ENCODE results near the gene TAS2R8.

TAS2R8 gene

DNA sequence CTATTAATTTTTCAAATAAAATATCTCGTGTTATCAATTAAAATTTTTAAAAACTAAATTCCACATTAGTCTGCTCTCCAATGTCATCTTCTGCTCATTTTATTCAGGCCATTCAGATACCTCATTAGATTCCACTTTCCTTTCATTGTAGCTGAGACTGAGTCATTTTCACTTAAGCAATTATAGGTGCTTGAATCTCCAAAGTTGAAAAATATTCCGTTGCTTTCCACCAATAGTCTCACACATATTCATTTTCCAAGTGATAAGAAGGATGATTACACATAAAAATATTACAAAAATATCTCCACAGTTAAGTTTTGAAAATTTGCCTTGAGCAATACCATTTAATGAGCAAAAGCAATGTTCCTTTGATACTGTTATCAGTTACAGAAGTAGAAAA, 47.4 kb downstream of the TAS2R8 start:
- no peak for TF ChIP-seq EZH2phosphoT487 (IDR thresholded peaks at IDR 0.05; ENCODE audit: borderline replicate concordance, low read length)
- TF ChIP-seq, protein P1, sequence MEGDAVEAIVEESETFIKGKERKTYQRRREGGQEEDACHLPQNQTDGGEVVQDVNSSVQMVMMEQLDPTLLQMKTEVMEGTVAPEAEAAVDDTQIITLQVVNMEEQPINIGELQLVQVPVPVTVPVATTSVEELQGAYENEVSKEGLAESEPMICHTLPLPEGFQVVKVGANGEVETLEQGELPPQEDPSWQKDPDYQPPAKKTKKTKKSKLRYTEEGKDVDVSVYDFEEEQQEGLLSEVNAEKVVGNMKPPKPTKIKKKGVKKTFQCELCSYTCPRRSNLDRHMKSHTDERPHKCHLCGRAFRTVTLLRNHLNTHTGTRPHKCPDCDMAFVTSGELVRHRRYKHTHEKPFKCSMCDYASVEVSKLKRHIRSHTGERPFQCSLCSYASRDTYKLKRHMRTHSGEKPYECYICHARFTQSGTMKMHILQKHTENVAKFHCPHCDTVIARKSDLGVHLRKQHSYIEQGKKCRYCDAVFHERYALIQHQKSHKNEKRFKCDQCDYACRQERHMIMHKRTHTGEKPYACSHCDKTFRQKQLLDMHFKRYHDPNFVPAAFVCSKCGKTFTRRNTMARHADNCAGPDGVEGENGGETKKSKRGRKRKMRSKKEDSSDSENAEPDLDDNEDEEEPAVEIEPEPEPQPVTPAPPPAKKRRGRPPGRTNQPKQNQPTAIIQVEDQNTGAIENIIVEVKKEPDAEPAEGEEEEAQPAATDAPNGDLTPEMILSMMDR (IDR thresholded peaks at IDR 0.05; ENCODE audit: low read depth, low read length, poor library complexity, severe bottlenecking), result no peak
- Histone ChIP-seq H3K9me3 (ENCODE audit: control insufficient read depth, insufficient read depth, low read length) (peaks cover 11% of the 10 kb centered on the region), H4K20me1 (ENCODE audit: control insufficient read depth, insufficient read depth, low read depth, low read length) (no peaks in the 10 kb centered on the region), H3K36me3 (ENCODE audit: control insufficient read depth, low read length) (no peaks in the 10 kb centered on the region), H3K27ac (ENCODE audit: low read depth, low read length) (no peak overlapping the region), H3K79me2 (ENCODE audit: control insufficient read depth, low read length) (no peaks in the 10 kb centered on the region), H3F3A (ENCODE audit: control insufficient read depth, insufficient read depth) (no peaks in the 10 kb centered on the region), H3K4me3 (ENCODE audit: low read length) (no peak overlapping the region), H3K4me1 (ENCODE audit: control insufficient read depth, low read length) (no peaks in the 10 kb centered on the region), H3K4me2 (ENCODE audit: low read length) (no peak overlapping the region), H3K27me3 (ENCODE audit: control insufficient read depth, low read length) (peaks cover 7% of the 10 kb centered on the region; the same call in 1 of the 2 replicates), H3K9me2 (replicated peaks; ENCODE audit: control insufficient read depth, low read length) (no peaks in the 10 kb centered on the region)

DNA sequence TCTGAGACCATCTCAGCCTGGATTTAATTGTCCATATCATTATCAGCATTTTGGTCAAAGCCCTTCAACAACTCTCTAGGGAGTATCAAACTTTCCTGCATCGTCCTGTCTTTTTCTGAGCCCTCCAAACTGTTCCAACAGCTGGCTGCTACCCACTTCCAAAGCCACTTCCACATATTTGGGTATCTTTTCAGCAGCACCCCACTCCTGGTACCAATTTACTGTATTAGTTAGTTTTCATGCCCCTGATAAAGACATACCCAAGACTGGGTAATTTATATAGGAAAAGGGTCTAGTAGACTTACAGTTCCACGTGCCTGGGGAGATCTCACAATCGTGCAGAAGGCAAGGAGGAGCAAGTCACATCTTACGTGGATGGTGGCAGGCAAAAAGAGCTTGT, 50.9 kb downstream of the TAS2R8 start:
- no peaks in the 10 kb centered on the region for H3K36me3 ChIP-seq (ENCODE audit: control insufficient read depth, low read length)
- no peak overlapping the region for H3K4me2 ChIP-seq (ENCODE audit: low read length)
- H3K9me3 ChIP-seq (ENCODE audit: control insufficient read depth, insufficient read depth, low read length), result peaks cover 11% of the 10 kb centered on the region
- H3K4me1 ChIP-seq (ENCODE audit: control insufficient read depth, low read length), result no peaks in the 10 kb centered on the region
- H3K79me2 ChIP-seq (ENCODE audit: control insufficient read depth, low read length), result no peaks in the 10 kb centered on the region
- no peaks in the 10 kb centered on the region for H3K9me2 ChIP-seq (replicated peaks; ENCODE audit: control insufficient read depth, low read length)
- H3K27me3 ChIP-seq (ENCODE audit: control insufficient read depth, low read length), result 0 out of 2 replicates have a peak, but pooled peaks cover 2% of the 10 kb centered on the region
- no peaks in the 10 kb centered on the region for H3F3A ChIP-seq (ENCODE audit: control insufficient read depth, insufficient read depth)
- no peaks in the 10 kb centered on the region for H4K20me1 ChIP-seq (ENCODE audit: control insufficient read depth, insufficient read depth, low read depth, low read length)
- TF ChIP-seq EZH2phosphoT487 (IDR thresholded peaks at IDR 0.05; ENCODE audit: borderline replicate concordance, low read length), result no peak
- TF ChIP-seq, protein P1 (IDR thresholded peaks at IDR 0.05; ENCODE audit: low read depth, low read length, poor library complexity, severe bottlenecking), result no peak
- H3K4me3 ChIP-seq (ENCODE audit: low read length), result no peak overlapping the region
- H3K27ac ChIP-seq (ENCODE audit: low read depth, low read length), result no peak overlapping the region
